Brain microvascular endothelial cell (primary cell): ENCODE measurements around the gene IL36G.

Experiments
- DNase-seq: peaks from one replicate; pipeline ENCODE4 v3.0.0-alpha.2; 2020
- H3K27ac ChIP-seq: fragments of 250-450 bp; sonication (Bioruptor Pico); 2 replicates; pipeline ENCODE4 v1.5.1; 2020; ENCODE audit warnings: mild to moderate bottlenecking, moderate library complexity
- H3K27me3 ChIP-seq: fragments of 250-450 bp; sonication (Bioruptor Pico); replicated peaks from 2 replicates; pipeline ENCODE4 v1.5.1; 2020; ENCODE audit warnings: mild to moderate bottlenecking
- H3K36me3 ChIP-seq: fragments of 250-450 bp; sonication (Bioruptor Pico); replicated peaks from 2 replicates; pipeline ENCODE4 v1.5.1; 2020; ENCODE audit warnings: mild to moderate bottlenecking
- H3K4me3 ChIP-seq: 2 replicates; pipeline ENCODE4 v1.5.1; 2011; ENCODE audit warnings: low read depth, mild to moderate bottlenecking, control low read depth, low read length, moderate library complexity
- CTCF ChIP-seq: IDR thresholded peaks from 2 replicates; pipeline ENCODE4 v1.5.1; 2011; ENCODE audit warnings: low read depth, mild to moderate bottlenecking, moderate library complexity, low read length, control low read depth, inconsistent platforms; ENCODE audit errors: missing control alignments
- in situ Hi-C: cut with HindIII; loops from 2 replicates; pipeline ENCODE4 v1.10.0; 2017; ENCODE audit warnings: low sequenced_read_pairs, low pct_ligation_motif_present

IL36G gene

GRCh38 chr2:113005030-113005509, 27.3 kb downstream of the IL36G start, which contains the start of gene IL36A:
Gene IL36A (plus strand): TSS chr2:113005459. CDS start chr2:113005872, 413 bp downstream.
- Histone ChIP-seq H3K4me3 (no peak within 1 kb of the TSS), H3K27ac (no peak within 1 kb of the TSS), H3K36me3 (no peaks in the 10 kb centered on the region), H3K27me3 (no peaks in the 10 kb centered on the region)
- no peak for DNase-seq
- no peak for TF ChIP-seq CTCF
- in situ Hi-C loops = no loop called here

- Histone ChIP-seq H3K36me3 (no peaks in the 10 kb centered on the region), H3K27ac (no peak overlapping the region), H3K27me3 (no peaks in the 10 kb centered on the region), H3K4me3 (no peak overlapping the region)
- no peak for DNase-seq
- no peak for TF ChIP-seq CTCF
- in situ Hi-C loops = no loop called here
These were observed 29.4 kb downstream of the IL36G start for GRCh38 chr2:113007250-113007649.

- no peaks in the 10 kb centered on the region for H3K27me3 ChIP-seq
- in situ Hi-C loops = no loop called here
- H3K27ac ChIP-seq = no peak overlapping the region
- no peaks in the 10 kb centered on the region for H3K36me3 ChIP-seq
- no peak overlapping the region for H3K4me3 ChIP-seq
- no peak for DNase-seq
- no peak for TF ChIP-seq CTCF
These were observed 31.8 kb downstream of the IL36G start for GRCh38 chr2:113009622-113010021.

- Histone ChIP-seq H3K4me3 (no peak overlapping the region), H3K27ac (no peak overlapping the region), H3K27me3 (no peaks in the 10 kb centered on the region), H3K36me3 (no peaks in the 10 kb centered on the region)
- TF ChIP-seq CTCF = no peak
- in situ Hi-C loops = no loop called here
- peak; percentile 35 for DNase-seq
These were observed 32.3 kb downstream of the IL36G start for GRCh38 chr2:113010088-113010487.

GRCh38 chr2:113011108-113011507, 33.3 kb downstream of the IL36G start:
- H3K4me3 ChIP-seq = no peak overlapping the region
- TF ChIP-seq CTCF = no peak
- no peaks in the 10 kb centered on the region for H3K36me3 ChIP-seq
- in situ Hi-C loops = no loop called here
- H3K27ac ChIP-seq = no peak overlapping the region
- no peak for DNase-seq
- H3K27me3 ChIP-seq = peaks cover 2% of the 10 kb centered on the region
